Measurements from ENCODE around the gene ATP11A. TPM values are rescaled to one million over a fixed set of nuclear protein-coding genes. Genes with fewer than 3 reads are reported as not detected.

ATP11A gene
- total RNA-seq, 2 donors from 2014 or later: 122 to 140 TPM

DNA sequence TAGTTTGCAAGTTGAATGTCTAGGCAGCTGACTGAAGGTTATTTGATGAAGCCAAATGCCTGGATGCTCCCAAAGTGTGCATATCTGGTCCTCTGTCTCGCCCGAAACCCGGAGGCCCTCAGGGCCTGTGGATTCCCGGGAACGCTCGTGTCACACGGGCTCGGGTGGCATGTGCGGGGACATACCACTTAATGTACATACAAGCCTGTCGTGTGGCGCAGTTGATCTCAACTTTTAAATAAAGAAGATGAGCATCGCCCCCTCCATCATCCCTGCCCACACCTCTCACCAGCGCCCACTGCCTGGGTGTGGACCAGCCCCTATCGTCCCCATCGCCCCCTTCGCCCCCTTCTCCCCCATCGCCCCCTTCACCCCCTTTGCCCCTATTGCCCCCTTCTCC is 33.9 kb downstream of the ATP11A start:
- Histone ChIP-seq H3K9me3 (ENCODE audit: control insufficient read depth, low read length) (no peaks in the 10 kb centered on the region), H3K4me3 (ENCODE audit: low read length) (no peak overlapping the region), H3K27ac (ENCODE audit: low read depth, low read length) (no peak overlapping the region), H3K4me1 (ENCODE audit: control insufficient read depth, insufficient read depth, low read length) (peaks cover 7% of the 10 kb centered on the region), H3K27me3 (ENCODE audit: control insufficient read depth, insufficient read depth, low read length, poor library complexity, severe bottlenecking) (no peaks in the 10 kb centered on the region), H3K9ac (ENCODE audit: extremely low read depth, low read length, poor library complexity, severe bottlenecking) (no peak overlapping the region), H3K36me3 (ENCODE audit: control insufficient read depth, insufficient read depth, low read length) (peaks cover 10% of the 10 kb centered on the region)
- no peak for TF ChIP-seq CTCF (conservative IDR thresholded peaks at IDR 0.05)
- Mint-ChIP-seq H3K27me3 (ENCODE audit: insufficient read depth) (no peaks in the 10 kb centered on the region), H3K4me3 (no peak overlapping the region), H3K9me3 (no peaks in the 10 kb centered on the region), H3K36me3 (ENCODE audit: low read depth) (peaks cover 12% of the 10 kb centered on the region), H3K4me1 (peaks cover 36% of the 10 kb centered on the region), H3K27ac (no peak overlapping the region)
- 98% methylated on average over 11 to 12 of the region's 17 CpGs for WGBS, 2 experiments (ENCODE audit: insufficient coverage in 1 of 2, insufficient read length in 1 of 2)
- peak; percentile 29 for DNase-seq

- no peaks in the 10 kb centered on the region for H3K9me3 Mint-ChIP-seq
- Histone ChIP-seq H3K9ac (ENCODE audit: extremely low read depth, low read length, poor library complexity, severe bottlenecking) (no peak overlapping the region), H3K27ac (ENCODE audit: low read depth, low read length) (no peak overlapping the region), H3K9me3 (ENCODE audit: control insufficient read depth, low read length) (no peaks in the 10 kb centered on the region), H3K36me3 (ENCODE audit: control insufficient read depth, insufficient read depth, low read length) (peaks cover 8% of the 10 kb centered on the region), H3K4me1 (ENCODE audit: control insufficient read depth, insufficient read depth, low read length) (peaks cover 7% of the 10 kb centered on the region), H3K27me3 (ENCODE audit: control insufficient read depth, insufficient read depth, low read length, poor library complexity, severe bottlenecking) (no peaks in the 10 kb centered on the region), H3K4me3 (ENCODE audit: low read length) (no peak overlapping the region)
- no peak overlapping the region for H3K4me3 Mint-ChIP-seq
- TF ChIP-seq CTCF (conservative IDR thresholded peaks at IDR 0.05): no peak
- no peaks in the 10 kb centered on the region for H3K27me3 Mint-ChIP-seq (ENCODE audit: insufficient read depth)
- H3K27ac Mint-ChIP-seq: no peak overlapping the region
- 93 to 96% methylated on average over 7 to 12 of the region's 12 CpGs for WGBS, 2 experiments (ENCODE audit: insufficient coverage in 1 of 2, insufficient read length in 1 of 2)
- H3K4me1 Mint-ChIP-seq: peaks cover 45% of the 10 kb centered on the region
- H3K36me3 Mint-ChIP-seq (ENCODE audit: low read depth): peaks cover 10% of the 10 kb centered on the region
- DNase-seq: peak; percentile 43
Measured at GRCh38 chr13:112724788-112725345, 35.0 kb downstream of the ATP11A start.

- H3K4me3 ChIP-seq (ENCODE audit: low read length): no peak overlapping the region
- 88 to 92% methylated on average over 10 to 18 of the region's 18 CpGs for WGBS, 2 experiments (ENCODE audit: insufficient coverage in 1 of 2, insufficient read length in 1 of 2)
- no peaks in the 10 kb centered on the region for H3K27me3 ChIP-seq (ENCODE audit: control insufficient read depth, insufficient read depth, low read length, poor library complexity, severe bottlenecking)
- H3K4me3 Mint-ChIP-seq: no peak overlapping the region
- H3K27ac ChIP-seq (ENCODE audit: low read depth, low read length): no peak overlapping the region
- no peak overlapping the region for H3K9ac ChIP-seq (ENCODE audit: extremely low read depth, low read length, poor library complexity, severe bottlenecking)
- peaks cover 7% of the 10 kb centered on the region for H3K4me1 ChIP-seq (ENCODE audit: control insufficient read depth, insufficient read depth, low read length)
- peak overlapping the region; percentile 58 for H3K27ac Mint-ChIP-seq
- no peak for TF ChIP-seq CTCF (conservative IDR thresholded peaks at IDR 0.05)
- no peaks in the 10 kb centered on the region for H3K9me3 Mint-ChIP-seq
- H3K4me1 Mint-ChIP-seq: peaks cover 51% of the 10 kb centered on the region
- DNase-seq: peak; percentile 56
- H3K9me3 ChIP-seq (ENCODE audit: control insufficient read depth, low read length): no peaks in the 10 kb centered on the region
- H3K36me3 Mint-ChIP-seq (ENCODE audit: low read depth): peaks cover 6% of the 10 kb centered on the region
- peaks cover 8% of the 10 kb centered on the region for H3K36me3 ChIP-seq (ENCODE audit: control insufficient read depth, insufficient read depth, low read length)
- H3K27me3 Mint-ChIP-seq (ENCODE audit: insufficient read depth): no peaks in the 10 kb centered on the region
Measured at GRCh38 chr13:112725346-112726015, 35.6 kb downstream of the ATP11A start.

Measured in endodermal cell (in vitro differentiated cells).